ENCODE data around the gene PRIM1.
A peak's percentile ranks its signal among the peaks of the same experiment; 100 is the strongest.
"Not testable (repeated sequence)": the region's sequence is repeated elsewhere in the genome, so short reads cannot be mapped to it uniquely, and the experiment has no call there.

The PRIM1 gene

DNA sequence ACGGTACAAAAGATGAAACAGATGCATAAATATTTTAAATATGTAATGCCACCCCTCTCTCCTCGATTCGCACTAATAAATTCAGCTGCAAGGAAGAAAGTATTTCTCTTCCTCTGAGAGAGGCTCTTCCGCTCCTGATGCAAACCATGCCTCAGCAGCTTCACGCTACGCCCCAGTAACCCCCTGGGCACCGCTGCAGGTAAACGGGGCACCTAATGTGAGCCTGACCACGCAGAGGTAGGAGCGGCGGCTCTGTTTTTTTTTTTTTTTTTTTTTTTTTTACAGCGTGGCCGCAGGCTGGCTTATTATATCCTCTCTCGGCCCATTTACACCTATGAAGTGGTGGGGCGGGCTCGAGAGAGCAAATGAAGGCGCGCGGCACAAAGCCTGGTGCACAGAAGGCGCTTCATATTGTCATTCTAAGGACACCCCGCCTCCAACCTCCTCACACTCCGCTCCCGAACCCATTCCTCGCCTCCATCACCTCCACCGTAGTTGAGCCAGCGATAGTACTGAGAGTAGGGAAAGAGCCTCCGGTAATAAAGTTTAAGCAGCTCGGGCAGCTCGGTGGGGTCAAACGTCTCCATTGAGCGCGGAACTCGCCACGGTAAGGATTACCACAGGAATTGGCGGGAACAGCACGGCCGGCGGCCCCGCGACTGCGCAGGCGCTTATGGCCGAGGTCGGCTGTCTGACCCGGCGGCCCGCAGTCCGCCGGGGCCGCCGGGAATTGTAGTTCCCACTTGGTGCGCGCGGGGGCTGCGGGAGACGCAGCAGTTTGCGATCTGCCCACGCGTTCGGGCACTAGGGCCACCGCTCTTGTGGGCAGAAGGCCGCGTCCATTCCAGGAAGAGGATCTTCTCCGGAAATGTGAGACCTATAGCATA is at the start of gene PRIM1:
Gene PRIM1 (minus strand): TSS at position 612 of the 887 bp plus-strand sequence. CDS start 25 bp downstream, at position 587.
- peak; percentile 23 for DNase-seq (ENCODE audit: low read depth, low spot score)

DNA sequence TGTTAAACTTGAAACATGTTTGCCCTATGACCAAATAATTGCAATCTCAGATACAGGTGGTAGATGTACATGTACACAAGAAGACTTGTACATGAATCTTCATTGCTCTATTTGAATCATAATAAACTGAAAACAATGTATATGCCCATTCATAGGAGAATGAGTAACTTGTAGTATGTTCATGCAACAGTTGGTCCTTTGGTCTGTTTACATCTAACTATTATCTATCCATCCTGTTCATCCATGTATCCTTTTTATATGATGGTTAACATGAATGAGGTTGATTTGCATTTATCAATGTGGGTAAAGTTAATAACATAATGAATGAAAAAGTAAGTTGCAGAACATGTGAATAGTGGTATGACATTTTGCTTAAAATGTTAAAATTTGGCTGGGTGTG is 48.1 kb upstream of the PRIM1 start:
- DNase-seq (ENCODE audit: low read depth, low spot score), result no peak

DNA sequence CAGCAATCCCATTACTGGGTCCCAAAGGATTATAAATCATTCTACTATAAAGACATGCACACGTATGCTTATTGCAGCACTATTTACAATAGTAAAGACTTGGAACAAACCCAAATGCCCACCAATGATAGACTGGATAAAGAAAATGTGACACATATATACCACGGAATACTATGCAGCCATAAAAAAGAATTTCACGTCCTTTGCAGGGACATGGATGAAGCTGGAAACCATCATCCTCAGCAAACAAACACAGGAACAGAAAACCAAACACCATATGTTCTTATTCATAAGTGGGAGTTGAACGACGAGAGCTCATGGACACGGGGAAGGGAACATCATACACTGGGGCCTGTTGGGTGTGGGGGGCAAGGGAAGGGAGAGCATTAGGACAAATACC is 47.2 kb upstream of the PRIM1 start:
- DNase-seq (ENCODE audit: low read depth, low spot score), result not testable (repeated sequence)

DNA sequence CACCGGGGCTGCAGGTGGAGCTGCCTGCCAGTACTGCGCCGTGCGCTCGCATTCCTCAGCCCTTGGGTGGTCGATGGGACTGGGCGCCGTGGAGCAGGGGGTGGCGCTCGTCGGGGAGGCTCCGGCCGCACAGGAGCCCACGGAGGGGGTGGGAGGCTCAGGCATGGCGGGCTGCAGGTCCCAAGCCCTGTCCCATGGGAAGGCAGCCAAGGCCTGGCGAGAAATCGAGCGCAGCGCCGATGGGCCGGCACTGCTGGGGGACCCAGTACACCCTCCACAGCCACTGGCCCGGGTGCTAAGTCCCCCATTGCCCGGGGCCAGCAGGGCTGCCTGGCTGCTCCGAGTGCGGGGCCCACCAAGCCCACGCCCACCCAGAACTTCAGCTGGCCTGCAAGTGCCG is 43.7 kb upstream of the PRIM1 start:
- DNase-seq (ENCODE audit: low read depth, low spot score), result not testable (repeated sequence)

DNA sequence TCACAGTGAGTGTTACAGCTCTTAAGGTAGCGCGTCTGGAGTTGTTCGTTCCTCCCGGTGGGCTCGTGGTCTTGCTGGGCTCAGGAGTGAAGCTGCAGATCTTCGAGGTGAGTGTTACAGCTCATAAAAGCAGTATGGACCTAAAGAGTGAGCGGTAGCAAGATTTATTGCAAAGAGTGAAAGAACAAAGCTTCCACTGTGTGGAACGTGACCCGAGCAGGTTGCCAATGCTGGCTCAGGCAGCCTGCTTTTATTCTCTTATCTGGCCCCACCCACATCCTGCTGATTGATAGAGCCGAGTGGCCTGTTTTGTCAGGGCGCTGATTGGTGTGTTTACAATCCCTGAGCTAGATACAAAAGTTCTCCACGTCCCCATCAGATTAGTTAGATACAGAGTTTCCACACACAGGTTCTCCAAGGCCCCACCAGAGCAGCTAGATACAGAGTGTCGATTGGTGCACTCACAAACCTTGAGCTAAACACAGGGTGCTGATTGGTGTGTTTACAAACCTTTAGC is 43.0 kb upstream of the PRIM1 start:
- not testable (repeated sequence) for DNase-seq (ENCODE audit: low read depth, low spot score)

DNA sequence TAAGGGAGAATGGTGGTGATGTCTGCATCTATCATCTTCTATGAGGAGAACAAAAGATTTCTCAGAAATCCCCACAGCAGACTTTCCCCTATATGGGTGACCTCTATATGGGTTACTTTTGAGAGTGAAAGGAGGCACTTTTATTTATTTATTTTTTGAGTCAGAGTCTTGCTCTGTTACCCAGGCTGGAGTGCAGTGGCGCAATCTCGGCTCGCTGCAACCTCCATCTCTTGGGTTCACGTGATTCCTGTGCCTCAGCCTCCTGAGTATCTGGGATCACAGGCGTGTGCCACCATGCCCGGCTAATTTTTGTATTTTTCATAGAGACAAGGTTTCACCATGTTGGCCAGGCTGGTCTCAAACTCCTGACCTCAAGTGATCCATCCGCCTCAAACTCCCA is 41.0 kb upstream of the PRIM1 start:
- not testable (repeated sequence) for DNase-seq (ENCODE audit: low read depth, low spot score)

DNA sequence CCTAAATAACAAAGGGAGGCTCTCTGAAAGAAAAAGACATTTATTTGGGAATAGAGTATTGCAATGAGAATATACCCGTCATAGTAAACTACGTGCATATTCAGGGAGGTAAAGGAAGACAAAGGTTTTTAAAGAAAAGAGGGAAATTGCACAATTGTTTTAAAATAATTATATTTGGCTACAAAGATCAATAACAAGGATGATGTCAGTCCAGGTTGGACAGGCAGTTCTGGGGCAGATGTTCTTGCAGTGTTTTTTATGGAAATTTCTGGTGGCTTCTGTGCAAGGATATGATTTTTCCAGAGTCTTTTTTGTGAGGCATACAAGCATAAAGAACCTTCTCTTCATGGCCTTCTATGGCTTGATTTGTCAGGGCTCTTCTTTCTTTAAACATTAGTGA is 40.6 kb upstream of the PRIM1 start:
- no peak for DNase-seq (ENCODE audit: low read depth, low spot score)

DNA sequence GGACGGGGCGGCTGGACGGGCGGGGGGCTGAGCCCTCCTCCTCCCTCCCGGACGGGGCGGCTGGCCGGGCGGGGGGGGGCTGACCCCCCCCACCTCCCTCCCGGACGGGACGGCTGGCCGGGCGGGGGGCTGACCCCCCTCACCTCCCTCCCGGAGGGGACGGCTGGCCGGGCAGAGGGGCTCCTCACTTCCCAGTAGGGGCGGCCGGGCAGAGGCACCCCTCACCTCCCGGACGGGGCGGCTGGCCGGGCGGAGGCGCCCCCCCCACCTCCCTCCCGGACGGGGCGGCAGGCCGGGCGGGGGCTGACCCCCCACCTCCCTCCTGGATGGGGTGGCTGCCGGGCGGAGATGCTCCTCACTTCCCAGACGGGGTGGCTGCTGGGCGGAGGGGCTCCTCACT is 37.3 kb upstream of the PRIM1 start:
- DNase-seq (ENCODE audit: low read depth, low spot score), result not testable (repeated sequence)

DNA sequence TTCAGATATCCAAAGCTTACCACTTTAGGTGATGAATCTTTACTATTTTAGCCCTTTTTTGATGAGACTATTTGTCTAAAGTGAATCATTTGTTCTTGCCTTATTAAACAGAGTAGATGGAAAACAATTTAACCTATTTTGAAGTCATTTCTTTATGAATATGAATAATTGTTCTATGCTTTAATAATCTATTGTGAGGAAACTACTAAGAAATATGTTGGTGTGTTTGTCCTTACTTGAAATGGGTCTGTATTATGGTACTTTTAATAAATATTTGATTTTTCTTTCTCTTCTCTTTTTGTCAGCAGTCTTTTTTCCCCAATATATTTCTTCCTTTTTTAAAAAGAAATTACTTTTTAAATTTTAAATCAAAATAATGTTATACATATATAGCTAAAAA is 35.4 kb upstream of the PRIM1 start:
- no peak for DNase-seq (ENCODE audit: low read depth, low spot score)

DNA sequence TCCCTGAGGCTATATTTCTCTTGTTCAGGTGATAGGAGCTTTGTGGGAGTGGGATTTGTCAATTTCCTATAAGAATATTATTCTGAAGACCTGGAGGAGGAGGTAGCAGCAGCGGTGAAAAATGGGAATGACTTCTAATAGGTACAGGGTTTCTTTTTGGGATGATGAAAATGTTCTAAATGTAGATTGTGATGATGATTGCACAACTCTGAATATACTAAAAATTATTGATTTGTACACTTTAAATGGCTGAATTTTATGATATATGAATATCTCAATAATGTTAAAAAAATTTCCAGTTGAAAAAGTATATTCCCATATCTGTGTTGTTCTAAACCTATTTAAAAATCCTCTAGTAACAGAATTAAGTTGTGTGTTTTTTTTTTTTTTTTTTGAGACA is 33.8 kb upstream of the PRIM1 start:
- no peak for DNase-seq (ENCODE audit: low read depth, low spot score)

DNA sequence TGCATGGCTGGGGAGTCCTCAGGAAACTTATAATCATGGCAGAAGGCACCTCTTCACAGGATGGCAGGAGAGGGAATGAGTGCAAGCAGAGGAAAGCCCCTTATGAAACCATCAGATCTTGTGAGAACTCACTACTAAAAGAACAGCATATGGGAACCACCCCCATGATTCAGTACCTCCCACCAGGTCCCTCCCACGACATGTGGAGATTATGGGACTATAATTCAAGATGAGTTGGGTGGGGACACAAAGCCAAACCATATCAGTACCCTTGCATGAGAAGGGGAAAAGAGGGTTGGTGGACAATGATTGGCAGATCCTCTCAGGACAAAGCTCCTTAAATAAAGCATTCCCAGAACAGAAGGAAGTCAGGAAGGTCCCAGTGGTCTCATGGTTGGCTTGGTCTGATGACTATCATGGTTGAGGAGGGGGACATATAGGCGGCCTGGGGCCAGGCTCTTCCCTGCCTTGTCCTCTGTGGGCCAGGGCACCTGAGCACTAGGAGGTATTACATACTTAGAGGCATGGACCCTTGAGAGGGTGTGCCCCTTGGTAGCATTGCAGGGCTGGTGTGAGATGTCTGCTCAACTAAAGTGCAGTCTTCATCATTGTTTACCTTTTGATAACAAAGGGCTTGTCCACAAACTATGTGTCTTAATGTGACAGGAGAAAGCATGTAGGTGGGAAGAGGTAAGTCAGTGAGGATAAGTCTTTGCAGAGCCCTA is 33.2 kb upstream of the PRIM1 start:
- DNase-seq (ENCODE audit: low read depth, low spot score), result no peak

DNA sequence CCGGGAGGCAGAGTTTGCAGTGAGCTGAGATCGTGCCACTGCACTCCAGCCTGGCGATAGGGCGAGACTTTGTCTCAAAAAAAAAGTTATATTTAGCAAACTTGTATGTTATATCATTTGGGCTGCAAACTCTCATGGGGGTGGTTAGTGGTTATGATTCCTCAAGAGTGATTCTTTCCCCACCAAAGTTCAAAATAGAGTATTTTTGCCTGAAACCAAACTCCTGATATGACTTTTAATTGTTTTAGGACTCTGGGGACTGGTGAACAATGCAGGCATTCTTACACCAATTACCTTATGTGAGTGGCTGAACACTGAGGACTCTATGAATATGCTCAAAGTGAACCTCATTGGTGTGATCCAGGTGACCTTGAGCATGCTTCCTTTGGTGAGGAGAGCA is 29.6 kb upstream of the PRIM1 start:
- DNase-seq (ENCODE audit: low read depth, low spot score), result no peak

DNA sequence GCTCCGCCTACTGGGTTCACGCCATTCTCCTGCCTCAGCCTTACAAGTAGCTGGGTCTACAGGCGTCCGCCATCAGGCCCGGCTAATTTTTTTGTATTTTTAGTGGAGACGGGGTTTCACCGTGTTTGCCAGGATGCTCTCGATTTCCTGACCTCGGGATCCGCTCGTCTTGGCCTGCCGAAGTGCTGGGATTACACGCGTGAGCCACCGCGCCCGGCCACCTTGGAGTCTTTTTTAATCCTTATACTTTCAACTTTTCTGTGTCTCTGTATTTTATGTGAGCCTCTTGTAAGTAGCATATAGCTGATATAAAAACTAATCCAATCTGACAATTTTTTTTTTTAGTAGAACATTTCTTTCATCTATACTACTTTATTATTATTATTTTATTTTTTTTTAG is 26.6 kb upstream of the PRIM1 start:
- no peak for DNase-seq (ENCODE audit: low read depth, low spot score)

DNA sequence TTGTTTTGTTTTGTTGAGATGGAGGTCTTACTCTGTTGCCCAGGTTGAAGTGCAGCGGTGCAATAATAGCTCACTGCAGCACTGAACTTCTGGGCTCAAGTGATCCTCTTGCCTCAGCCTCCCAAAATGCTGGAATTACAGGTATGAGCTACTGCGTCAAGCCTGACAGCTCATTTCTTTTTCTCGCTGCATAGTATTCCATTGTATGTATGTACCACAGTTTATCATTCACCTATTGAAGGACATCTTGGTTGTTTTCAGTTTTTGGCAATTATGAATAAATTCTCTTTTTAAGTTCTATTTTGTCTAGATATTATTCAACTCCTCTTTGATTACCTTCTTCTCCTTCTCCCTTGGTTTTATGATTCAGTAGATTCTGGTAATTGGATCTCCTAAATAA is 24.5 kb upstream of the PRIM1 start:
- no peak for DNase-seq (ENCODE audit: low read depth, low spot score)

DNA sequence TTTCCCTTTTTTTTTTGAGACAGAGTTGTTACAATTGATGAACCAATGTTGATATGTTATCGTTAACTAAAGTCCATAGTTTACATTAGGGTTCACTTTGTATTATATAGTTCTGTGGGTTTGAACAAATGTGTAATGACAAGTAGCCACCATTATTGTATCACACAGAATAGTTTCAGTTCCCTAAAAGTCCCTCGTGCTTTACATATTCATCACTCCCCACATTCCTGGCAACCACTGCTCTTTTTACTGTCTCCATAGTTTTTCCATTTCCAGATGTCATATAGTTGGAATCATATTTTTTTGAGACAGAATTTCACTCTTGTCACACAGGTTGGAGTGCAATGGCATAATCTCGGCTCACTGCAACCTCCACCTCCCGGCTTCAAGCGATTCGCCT is 23.5 kb upstream of the PRIM1 start:
- DNase-seq (ENCODE audit: low read depth, low spot score), result no peak

DNA sequence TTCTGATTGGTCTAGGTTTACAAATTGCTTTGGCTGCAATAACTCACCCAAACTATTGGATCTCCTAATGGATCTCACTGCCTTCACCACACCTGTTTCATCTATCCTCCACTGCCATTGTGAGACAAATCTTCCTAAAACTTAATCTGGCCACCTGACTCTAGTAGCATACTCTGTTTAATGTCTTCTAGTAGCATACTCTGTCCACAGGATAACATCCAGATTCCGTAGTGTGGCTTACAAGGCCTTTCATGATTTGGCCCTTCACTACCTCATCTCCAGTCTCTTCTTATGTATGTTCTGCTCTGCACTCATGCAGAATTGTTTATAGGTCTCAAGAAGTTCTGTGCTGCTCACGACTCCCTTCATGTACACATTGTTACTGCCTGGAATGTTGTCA is 21.0 kb upstream of the PRIM1 start:
- no peak for DNase-seq (ENCODE audit: low read depth, low spot score)

DNA sequence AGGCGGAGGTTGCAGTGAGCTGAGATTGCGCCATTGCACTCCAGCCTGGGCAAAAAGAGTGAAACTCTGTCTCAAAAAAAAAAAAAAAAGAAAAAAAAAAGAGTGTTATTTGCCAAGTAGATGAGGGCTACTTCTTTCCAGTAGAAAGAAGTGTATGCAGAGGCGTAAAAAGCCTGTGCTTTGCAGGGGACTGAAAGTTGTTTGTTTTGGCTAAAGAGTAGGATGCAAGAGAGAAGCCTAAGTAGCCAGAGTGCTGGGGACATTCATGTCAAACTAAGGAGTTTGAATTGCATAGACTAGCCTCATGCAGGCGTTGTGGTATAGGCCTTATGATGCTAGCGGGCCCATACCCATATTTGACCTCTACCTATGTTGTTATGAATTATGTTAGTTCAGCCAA is 20.5 kb upstream of the PRIM1 start:
- no peak for DNase-seq (ENCODE audit: low read depth, low spot score)

DNA sequence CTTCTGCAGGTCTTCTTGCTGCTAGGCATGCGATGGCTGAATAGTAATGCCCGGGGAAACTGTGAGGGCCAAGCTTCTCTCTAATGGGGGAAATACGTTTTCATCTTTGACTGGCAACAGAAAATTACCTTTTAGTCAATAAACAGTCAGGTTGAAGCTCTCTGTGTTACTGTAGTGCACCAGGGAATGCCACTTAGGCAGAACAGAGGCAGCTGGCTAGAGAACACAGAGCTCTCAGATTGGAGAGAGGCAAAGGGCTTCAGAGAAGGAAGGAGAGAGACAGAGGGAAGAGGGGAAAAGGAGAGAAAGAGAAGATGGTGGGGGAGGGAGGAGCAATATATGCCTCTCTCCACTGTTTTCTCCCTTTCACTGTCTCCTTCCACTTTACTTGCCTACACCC is 17.7 kb upstream of the PRIM1 start:
- DNase-seq (ENCODE audit: low read depth, low spot score), result no peak

DNA sequence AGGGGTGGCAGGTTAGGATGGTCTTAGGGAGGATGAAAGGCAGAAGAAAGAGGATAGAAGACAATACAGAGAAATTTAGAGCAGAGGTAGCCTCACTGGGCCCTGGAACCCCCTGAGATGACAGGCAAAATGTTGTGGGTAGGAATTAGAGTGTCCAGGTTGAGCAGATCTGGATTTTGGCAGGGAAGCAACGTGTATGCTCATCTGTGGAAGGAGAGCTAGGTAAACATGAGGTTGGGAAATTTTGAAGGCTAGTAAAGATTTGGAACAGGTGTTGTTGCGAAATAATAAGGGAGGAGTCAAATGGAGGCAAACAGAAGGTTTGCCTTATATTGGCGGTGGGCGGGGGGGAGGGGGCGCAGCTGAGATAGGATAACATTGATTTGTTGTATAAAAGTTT is 16.3 kb upstream of the PRIM1 start:
- DNase-seq (ENCODE audit: low read depth, low spot score), result no peak

DNA sequence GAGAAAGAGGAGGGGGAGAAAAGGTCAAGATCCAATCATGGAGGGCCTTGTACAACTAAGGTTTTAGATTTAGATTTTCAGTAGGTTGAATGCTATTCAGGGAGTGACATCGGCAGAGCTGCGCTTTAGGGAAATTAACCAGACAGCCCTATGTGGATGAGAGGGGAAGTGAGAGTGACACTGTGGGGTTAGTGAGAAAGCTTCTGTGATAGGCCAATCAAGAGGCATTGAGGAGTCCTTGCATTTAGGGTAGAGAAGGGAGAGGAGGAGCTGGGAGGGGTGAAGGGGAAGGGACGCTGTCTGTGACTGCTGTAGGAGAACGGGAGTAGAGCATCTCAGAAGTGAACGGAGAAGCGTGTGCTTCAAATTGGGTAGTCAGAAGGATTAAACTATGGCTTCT is 14.4 kb upstream of the PRIM1 start:
- no peak for DNase-seq (ENCODE audit: low read depth, low spot score)

DNA sequence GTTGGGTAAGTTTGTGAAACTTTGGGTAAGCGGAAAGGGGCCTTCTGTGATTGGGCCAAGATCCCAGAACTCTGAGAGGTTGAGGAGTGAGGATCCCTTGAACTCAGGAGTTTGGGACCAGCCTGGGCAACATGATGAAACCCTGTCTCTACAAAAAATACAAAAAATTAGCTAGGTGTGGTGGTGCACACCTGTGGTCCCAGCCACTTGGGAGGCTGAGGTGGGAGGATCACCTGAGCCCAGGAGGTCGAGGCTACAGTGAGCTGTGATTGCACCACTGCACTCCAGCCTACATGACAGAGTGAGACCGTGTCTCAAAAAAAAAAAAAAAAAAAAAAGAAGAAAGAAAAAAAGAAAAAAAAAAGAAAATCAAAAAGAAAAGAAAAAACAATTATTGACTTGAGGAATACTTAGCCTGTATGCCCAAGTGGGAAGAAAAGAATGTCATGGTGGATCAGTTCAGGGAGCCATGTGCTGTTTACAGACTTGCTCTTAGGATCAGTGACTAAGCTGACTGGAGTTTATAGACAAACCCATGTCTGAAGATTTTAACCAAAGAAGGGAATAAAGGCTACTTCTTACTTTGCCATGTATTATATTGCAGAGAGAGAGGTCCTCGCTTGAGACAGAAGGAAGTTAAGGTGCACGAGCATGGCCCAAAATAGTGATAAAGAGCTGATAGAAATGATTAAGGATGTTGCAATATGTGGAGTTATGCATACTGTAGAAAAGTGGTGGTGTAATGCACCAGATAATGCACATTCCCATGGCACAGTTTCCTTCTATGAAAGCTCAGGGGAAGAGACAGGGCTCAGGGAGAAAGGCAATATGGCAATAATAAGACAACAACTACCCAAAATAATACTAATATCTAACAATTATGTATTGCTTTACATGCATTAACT is 11.9 kb upstream of the PRIM1 start:
- no peak for DNase-seq (ENCODE audit: low read depth, low spot score)

DNA sequence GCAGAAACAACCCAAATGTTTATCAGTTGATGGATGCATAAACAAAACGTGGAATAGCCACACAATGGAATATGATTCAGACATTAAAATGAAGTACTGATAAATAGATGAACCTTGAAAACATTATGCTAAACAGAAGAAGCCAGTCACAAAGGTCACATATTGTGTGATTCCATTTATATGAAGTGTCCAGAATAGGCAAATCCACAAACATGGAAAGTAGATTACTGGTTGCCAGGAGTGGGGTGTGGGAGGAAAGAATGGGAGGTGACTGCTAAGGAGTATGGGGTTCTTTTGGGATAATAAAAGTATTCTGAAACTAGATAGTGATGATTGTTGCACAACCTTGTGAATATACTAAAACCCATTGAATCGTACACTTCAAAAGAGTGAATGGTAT is 9.7 kb upstream of the PRIM1 start:
- no peak for DNase-seq (ENCODE audit: low read depth, low spot score)
